ENCODE data around the gene RAB12. TPM values are rescaled to one million over a fixed set of nuclear protein-coding genes. Genes with fewer than 3 reads are reported as not detected.

The RAB12 gene
- total and polyA plus RNA-seq, 2 of the 13 experiments (the other 11 are each of a cell fraction or from before 2014, with no cell fraction given): 9.5 to 25.3 TPM

DNA sequence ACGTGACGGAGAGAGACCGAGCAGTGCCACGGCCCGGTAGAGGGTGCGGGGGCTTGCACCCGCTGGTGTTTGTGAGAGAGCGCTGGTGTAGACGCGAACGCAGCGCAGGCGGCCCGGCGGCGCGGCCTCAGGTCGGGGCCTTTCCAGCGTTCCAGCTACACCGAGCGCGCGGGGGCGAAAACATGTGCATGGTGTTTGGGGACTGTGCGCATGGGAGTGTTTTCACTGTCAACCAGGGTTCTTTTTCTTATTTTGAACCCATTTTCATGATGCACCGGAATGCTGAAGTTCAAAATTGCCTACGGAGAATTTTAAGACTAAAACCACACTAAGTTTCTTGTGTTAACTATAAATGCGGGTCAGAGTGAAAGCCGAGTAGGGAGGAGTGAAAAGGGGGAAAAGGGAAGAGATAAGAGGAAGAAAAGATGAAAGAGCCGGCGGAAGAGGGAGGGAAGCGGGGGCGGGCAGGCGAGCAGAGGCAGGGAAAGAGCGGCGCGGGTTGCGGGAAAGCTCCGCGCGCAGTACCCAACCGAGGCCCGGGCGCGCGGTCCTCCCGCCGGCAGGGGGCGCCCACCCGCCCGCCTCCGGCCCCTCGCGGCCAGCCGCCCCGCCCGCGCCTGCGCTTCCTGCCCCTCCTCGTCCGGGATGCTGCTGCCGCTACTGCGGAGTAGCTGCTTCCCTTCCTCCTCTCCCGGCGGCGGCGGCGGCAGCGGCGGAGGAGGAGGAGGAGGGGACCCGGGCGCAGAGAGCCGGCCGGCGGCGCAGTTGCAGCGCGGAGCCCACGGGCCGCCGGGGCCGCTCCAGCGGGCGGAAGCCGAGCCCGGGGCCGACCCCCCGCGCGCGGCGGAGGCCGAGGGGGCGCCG is at the start of gene RAB12 (continued):
- TF ChIP-seq, protein P1, sequence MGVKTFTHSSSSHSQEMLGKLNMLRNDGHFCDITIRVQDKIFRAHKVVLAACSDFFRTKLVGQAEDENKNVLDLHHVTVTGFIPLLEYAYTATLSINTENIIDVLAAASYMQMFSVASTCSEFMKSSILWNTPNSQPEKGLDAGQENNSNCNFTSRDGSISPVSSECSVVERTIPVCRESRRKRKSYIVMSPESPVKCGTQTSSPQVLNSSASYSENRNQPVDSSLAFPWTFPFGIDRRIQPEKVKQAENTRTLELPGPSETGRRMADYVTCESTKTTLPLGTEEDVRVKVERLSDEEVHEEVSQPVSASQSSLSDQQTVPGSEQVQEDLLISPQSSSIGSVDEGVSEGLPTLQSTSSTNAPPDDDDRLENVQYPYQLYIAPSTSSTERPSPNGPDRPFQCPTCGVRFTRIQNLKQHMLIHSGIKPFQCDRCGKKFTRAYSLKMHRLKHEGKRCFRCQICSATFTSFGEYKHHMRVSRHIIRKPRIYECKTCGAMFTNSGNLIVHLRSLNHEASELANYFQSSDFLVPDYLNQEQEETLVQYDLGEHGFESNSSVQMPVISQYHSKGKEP (CRISPR knock-in tag; IDR thresholded peaks at IDR 0.05): no peak
- TF ChIP-seq ZNF839 (CRISPR knock-in tag; IDR thresholded peaks at IDR 0.05; ENCODE audit: borderline replicate concordance): no peak
- TF ChIP-seq, protein P2, sequence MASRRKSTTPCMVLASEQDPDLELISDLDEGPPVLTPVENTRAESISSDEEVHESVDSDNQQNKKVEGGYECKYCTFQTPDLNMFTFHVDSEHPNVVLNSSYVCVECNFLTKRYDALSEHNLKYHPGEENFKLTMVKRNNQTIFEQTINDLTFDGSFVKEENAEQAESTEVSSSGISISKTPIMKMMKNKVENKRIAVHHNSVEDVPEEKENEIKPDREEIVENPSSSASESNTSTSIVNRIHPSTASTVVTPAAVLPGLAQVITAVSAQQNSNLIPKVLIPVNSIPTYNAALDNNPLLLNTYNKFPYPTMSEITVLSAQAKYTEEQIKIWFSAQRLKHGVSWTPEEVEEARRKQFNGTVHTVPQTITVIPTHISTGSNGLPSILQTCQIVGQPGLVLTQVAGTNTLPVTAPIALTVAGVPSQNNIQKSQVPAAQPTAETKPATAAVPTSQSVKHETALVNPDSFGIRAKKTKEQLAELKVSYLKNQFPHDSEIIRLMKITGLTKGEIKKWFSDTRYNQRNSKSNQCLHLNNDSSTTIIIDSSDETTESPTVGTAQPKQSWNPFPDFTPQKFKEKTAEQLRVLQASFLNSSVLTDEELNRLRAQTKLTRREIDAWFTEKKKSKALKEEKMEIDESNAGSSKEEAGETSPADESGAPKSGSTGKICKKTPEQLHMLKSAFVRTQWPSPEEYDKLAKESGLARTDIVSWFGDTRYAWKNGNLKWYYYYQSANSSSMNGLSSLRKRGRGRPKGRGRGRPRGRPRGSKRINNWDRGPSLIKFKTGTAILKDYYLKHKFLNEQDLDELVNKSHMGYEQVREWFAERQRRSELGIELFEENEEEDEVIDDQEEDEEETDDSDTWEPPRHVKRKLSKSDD (CRISPR knock-in tag; IDR thresholded peaks at IDR 0.05; ENCODE audit: low read depth): no peak
- TF ChIP-seq PHF21A (CRISPR knock-in tag; IDR thresholded peaks at IDR 0.05): 0 out of 2 replicates have a peak, but pooled peaks have one; percentile 4
- no peak for TF ChIP-seq NFKBIZ (CRISPR knock-in tag; IDR thresholded peaks at IDR 0.05)
- TF ChIP-seq, protein P3, sequence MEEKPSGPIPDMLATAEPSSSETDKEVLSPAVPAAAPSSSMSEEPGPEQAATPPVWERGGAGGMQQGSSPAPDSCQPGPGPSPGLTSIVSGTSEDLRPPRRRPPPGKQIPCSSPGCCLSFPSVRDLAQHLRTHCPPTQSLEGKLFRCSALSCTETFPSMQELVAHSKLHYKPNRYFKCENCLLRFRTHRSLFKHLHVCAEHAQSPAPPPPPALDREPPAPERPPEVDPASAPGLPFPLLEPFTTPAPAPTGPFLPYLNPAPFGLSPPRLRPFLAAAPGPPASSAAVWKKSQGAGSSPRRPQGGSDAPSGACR (CRISPR knock-in tag; IDR thresholded peaks at IDR 0.05): no peak
- TF ChIP-seq ADNP (CRISPR knock-in tag; IDR thresholded peaks at IDR 0.05): no peak
- TF ChIP-seq ARNT (IDR thresholded peaks at IDR 0.05): no peak
- no peak for TF ChIP-seq ZNF224 (CRISPR knock-in tag; IDR thresholded peaks at IDR 0.05)
- no peak for TF ChIP-seq MED13 (CRISPR knock-in tag; IDR thresholded peaks at IDR 0.05)
- peak in 1 of 2 experiments; percentile 59; a peak in 2 of 4 replicates for TF ChIP-seq POLR2A (IDR thresholded peaks at IDR 0.05; ENCODE audit: insufficient read depth in 1 of 2, low read depth in 2 of 2, low read length in 2 of 2)
- TF ChIP-seq BRD4 (CRISPR knock-in tag; IDR thresholded peaks at IDR 0.05): 0 out of 2 replicates have a peak, but pooled peaks have one; percentile 60
- no peak for TF ChIP-seq IKZF4 (CRISPR knock-in tag; IDR thresholded peaks at IDR 0.05; ENCODE audit: borderline replicate concordance, low read depth, not compliant biosample characterization)
- no peak for TF ChIP-seq SRSF9 (IDR thresholded peaks at IDR 0.05; ENCODE audit: borderline replicate concordance, insufficient read depth, low read depth, low read length, poor library complexity, severe bottlenecking)
- no peak for TF ChIP-seq ZNF563 (CRISPR knock-in tag; IDR thresholded peaks at IDR 0.05)
- TF ChIP-seq NFE2L2 (IDR thresholded peaks at IDR 0.05; ENCODE audit: low read length): no peak
- TF ChIP-seq, protein P4, sequence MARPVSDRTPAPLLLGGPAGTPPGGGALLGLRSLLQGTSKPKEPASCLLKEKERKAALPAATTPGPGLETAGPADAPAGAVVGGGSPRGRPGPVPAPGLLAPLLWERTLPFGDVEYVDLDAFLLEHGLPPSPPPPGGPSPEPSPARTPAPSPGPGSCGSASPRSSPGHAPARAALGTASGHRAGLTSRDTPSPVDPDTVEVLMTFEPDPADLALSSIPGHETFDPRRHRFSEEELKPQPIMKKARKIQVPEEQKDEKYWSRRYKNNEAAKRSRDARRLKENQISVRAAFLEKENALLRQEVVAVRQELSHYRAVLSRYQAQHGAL (CRISPR knock-in tag; IDR thresholded peaks at IDR 0.05; ENCODE audit: not compliant biosample characterization): no peak
- TF ChIP-seq ELF4 (CRISPR knock-in tag; IDR thresholded peaks at IDR 0.05; ENCODE audit: borderline replicate concordance): no peak
- TF ChIP-seq NCOA1 (CRISPR knock-in tag; IDR thresholded peaks at IDR 0.05): no peak
- TF ChIP-seq ZFP36 (IDR thresholded peaks at IDR 0.05; ENCODE audit: borderline replicate concordance, low read depth, low read length, partially characterized antibody): no peak
- TF ChIP-seq KDM3A (CRISPR knock-in tag; IDR thresholded peaks at IDR 0.05; ENCODE audit: low read depth): no peak
- TF ChIP-seq, protein P5, sequence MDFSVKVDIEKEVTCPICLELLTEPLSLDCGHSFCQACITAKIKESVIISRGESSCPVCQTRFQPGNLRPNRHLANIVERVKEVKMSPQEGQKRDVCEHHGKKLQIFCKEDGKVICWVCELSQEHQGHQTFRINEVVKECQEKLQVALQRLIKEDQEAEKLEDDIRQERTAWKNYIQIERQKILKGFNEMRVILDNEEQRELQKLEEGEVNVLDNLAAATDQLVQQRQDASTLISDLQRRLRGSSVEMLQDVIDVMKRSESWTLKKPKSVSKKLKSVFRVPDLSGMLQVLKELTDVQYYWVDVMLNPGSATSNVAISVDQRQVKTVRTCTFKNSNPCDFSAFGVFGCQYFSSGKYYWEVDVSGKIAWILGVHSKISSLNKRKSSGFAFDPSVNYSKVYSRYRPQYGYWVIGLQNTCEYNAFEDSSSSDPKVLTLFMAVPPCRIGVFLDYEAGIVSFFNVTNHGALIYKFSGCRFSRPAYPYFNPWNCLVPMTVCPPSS (IDR thresholded peaks at IDR 0.05): no peak
- no peak for TF ChIP-seq PHB2 (IDR thresholded peaks at IDR 0.05; ENCODE audit: partially characterized antibody)

All from HepG2 (cell line).